Measurements from ENCODE around the gene SCGN.

Gene SCGN

DNA sequence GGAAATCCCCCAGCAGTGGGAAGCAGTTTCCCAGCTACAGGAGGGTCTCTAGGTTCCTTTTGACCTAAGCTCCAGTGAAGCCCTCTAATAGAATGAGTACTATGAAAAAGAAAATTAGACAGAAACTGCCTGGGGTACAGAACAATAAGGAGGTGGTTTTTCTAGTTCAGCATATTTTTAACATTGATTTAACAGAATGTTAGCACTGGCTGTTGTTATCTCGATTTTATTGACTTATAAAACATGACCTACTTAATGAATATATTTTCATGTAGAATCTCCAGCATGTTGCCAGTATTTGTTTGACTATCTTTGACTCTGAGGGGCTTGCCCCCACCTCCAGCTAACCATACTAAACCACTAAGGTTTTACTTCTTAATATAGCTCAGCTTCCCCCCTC, 19.6 kb downstream of the SCGN start:
- TF ChIP-seq, protein P1, sequence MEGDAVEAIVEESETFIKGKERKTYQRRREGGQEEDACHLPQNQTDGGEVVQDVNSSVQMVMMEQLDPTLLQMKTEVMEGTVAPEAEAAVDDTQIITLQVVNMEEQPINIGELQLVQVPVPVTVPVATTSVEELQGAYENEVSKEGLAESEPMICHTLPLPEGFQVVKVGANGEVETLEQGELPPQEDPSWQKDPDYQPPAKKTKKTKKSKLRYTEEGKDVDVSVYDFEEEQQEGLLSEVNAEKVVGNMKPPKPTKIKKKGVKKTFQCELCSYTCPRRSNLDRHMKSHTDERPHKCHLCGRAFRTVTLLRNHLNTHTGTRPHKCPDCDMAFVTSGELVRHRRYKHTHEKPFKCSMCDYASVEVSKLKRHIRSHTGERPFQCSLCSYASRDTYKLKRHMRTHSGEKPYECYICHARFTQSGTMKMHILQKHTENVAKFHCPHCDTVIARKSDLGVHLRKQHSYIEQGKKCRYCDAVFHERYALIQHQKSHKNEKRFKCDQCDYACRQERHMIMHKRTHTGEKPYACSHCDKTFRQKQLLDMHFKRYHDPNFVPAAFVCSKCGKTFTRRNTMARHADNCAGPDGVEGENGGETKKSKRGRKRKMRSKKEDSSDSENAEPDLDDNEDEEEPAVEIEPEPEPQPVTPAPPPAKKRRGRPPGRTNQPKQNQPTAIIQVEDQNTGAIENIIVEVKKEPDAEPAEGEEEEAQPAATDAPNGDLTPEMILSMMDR (IDR thresholded peaks at IDR 0.05; ENCODE audit: low read depth, low read length, poor library complexity, severe bottlenecking): no peak
- no peak for TF ChIP-seq EZH2phosphoT487 (IDR thresholded peaks at IDR 0.05; ENCODE audit: borderline replicate concordance, low read length)
- H3K9me2 ChIP-seq (replicated peaks; ENCODE audit: control insufficient read depth, low read length): no peaks in the 10 kb centered on the region
- no peaks in the 10 kb centered on the region for H4K20me1 ChIP-seq (ENCODE audit: control insufficient read depth, insufficient read depth, low read depth, low read length)
- H3K27ac ChIP-seq (ENCODE audit: low read depth, low read length): no peak overlapping the region
- H3K79me2 ChIP-seq (ENCODE audit: control insufficient read depth, low read length): no peaks in the 10 kb centered on the region
- H3K9me3 ChIP-seq (ENCODE audit: control insufficient read depth, insufficient read depth, low read length): no peaks in the 10 kb centered on the region
- peaks cover 2% of the 10 kb centered on the region for H3K27me3 ChIP-seq (ENCODE audit: control insufficient read depth, low read length)
- no peaks in the 10 kb centered on the region for H3K4me1 ChIP-seq (ENCODE audit: control insufficient read depth, low read length)
- H3F3A ChIP-seq (ENCODE audit: control insufficient read depth, insufficient read depth): no peaks in the 10 kb centered on the region
- H3K4me2 ChIP-seq (ENCODE audit: low read length): no peak overlapping the region
- H3K36me3 ChIP-seq (ENCODE audit: control insufficient read depth, low read length): no peaks in the 10 kb centered on the region
- H3K4me3 ChIP-seq (ENCODE audit: low read length): no peak overlapping the region

DNA sequence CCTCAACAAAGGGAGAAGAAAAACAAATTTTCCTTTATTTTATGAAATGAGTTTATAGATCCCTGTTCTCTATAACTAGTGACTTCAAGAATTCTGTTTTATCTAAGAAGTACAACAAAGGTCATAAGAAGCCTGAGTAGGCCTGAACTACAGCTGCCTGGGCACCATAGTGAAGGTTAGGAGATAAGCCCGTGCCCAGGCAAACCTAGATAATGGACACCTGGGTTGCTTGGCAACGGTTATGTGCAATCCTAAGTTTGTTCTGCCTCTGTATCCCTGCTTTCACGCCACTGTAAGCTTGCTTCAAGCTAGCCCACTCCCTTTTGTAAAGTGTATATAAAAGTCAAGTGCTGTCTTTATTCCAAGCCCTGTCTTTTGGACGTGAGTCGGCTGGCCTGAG, 23.2 kb downstream of the SCGN start:
- no peaks in the 10 kb centered on the region for H3K36me3 ChIP-seq (ENCODE audit: control insufficient read depth, low read length)
- TF ChIP-seq EZH2phosphoT487 (IDR thresholded peaks at IDR 0.05; ENCODE audit: borderline replicate concordance, low read length): no peak
- TF ChIP-seq, protein P1 (IDR thresholded peaks at IDR 0.05; ENCODE audit: low read depth, low read length, poor library complexity, severe bottlenecking): no peak
- H3K9me2 ChIP-seq (replicated peaks; ENCODE audit: control insufficient read depth, low read length): no peaks in the 10 kb centered on the region
- H3F3A ChIP-seq (ENCODE audit: control insufficient read depth, insufficient read depth): no peaks in the 10 kb centered on the region
- H3K4me2 ChIP-seq (ENCODE audit: low read length): no peak overlapping the region
- H3K27ac ChIP-seq (ENCODE audit: low read depth, low read length): no peak overlapping the region
- no peaks in the 10 kb centered on the region for H3K9me3 ChIP-seq (ENCODE audit: control insufficient read depth, insufficient read depth, low read length)
- no peaks in the 10 kb centered on the region for H3K4me1 ChIP-seq (ENCODE audit: control insufficient read depth, low read length)
- no peaks in the 10 kb centered on the region for H3K79me2 ChIP-seq (ENCODE audit: control insufficient read depth, low read length)
- peaks cover 2% of the 10 kb centered on the region for H3K27me3 ChIP-seq (ENCODE audit: control insufficient read depth, low read length)
- no peak overlapping the region for H3K4me3 ChIP-seq (ENCODE audit: low read length)
- no peaks in the 10 kb centered on the region for H4K20me1 ChIP-seq (ENCODE audit: control insufficient read depth, insufficient read depth, low read depth, low read length)

DNA sequence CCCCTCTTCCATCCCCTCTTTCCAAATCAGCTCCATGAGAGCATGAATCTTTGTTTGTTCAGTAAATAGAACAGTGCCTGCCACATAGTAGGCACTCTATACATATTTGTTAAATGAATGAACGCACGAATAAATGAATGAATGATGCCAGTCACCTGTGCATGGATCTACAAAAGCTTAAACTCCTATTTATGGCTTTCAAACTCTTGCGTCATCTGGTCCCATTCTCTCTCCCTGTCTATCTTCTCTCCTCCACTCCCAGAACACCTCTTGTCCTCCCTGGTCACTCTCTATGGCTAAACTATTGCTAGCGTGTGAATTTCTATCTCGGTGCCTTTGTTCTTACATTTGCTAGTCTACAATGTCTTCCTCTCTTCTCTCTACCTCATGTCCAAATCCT, 24.8 kb downstream of the SCGN start:
- H3K4me2 ChIP-seq (ENCODE audit: low read length): no peak overlapping the region
- no peaks in the 10 kb centered on the region for H3K79me2 ChIP-seq (ENCODE audit: control insufficient read depth, low read length)
- TF ChIP-seq, protein P1 (IDR thresholded peaks at IDR 0.05; ENCODE audit: low read depth, low read length, poor library complexity, severe bottlenecking): no peak
- no peak for TF ChIP-seq EZH2phosphoT487 (IDR thresholded peaks at IDR 0.05; ENCODE audit: borderline replicate concordance, low read length)
- H3K27me3 ChIP-seq (ENCODE audit: control insufficient read depth, low read length): no peaks in the 10 kb centered on the region
- H3F3A ChIP-seq (ENCODE audit: control insufficient read depth, insufficient read depth): no peaks in the 10 kb centered on the region
- H3K27ac ChIP-seq (ENCODE audit: low read depth, low read length): no peak overlapping the region
- H3K4me3 ChIP-seq (ENCODE audit: low read length): no peak overlapping the region
- no peaks in the 10 kb centered on the region for H3K4me1 ChIP-seq (ENCODE audit: control insufficient read depth, low read length)
- no peaks in the 10 kb centered on the region for H3K9me2 ChIP-seq (replicated peaks; ENCODE audit: control insufficient read depth, low read length)
- no peaks in the 10 kb centered on the region for H3K9me3 ChIP-seq (ENCODE audit: control insufficient read depth, insufficient read depth, low read length)
- H4K20me1 ChIP-seq (ENCODE audit: control insufficient read depth, insufficient read depth, low read depth, low read length): no peaks in the 10 kb centered on the region
- H3K36me3 ChIP-seq (ENCODE audit: control insufficient read depth, low read length): no peaks in the 10 kb centered on the region

DNA sequence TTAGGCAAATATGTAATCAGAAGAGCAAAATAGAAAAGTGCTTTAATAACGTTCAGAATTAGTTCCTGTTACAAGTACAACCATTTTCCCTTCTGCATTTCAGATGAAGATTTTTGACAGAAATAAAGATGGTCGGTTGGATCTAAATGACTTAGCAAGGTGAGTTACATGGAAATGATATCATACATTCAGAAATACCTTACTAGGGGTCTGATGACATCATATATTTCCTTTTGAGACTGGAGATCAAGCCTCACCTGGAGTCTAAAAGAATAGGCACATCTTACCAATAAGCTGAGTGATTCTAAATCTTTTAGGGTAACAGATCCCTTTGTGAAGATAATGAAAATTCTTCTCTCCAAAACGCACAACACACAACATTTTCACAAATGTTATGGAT, 29.8 kb downstream of the SCGN start:
- H3K36me3 ChIP-seq (ENCODE audit: control insufficient read depth, low read length): no peaks in the 10 kb centered on the region
- no peaks in the 10 kb centered on the region for H3K9me2 ChIP-seq (replicated peaks; ENCODE audit: control insufficient read depth, low read length)
- H3K27ac ChIP-seq (ENCODE audit: low read depth, low read length): no peak overlapping the region
- no peaks in the 10 kb centered on the region; the same call in 1 of the 2 replicates for H3K27me3 ChIP-seq (ENCODE audit: control insufficient read depth, low read length)
- no peaks in the 10 kb centered on the region for H3K4me1 ChIP-seq (ENCODE audit: control insufficient read depth, low read length)
- H4K20me1 ChIP-seq (ENCODE audit: control insufficient read depth, insufficient read depth, low read depth, low read length): no peaks in the 10 kb centered on the region; the same call in 1 of the 2 replicates
- TF ChIP-seq, protein P1 (IDR thresholded peaks at IDR 0.05; ENCODE audit: low read depth, low read length, poor library complexity, severe bottlenecking): no peak
- TF ChIP-seq EZH2phosphoT487 (IDR thresholded peaks at IDR 0.05; ENCODE audit: borderline replicate concordance, low read length): no peak
- H3K4me2 ChIP-seq (ENCODE audit: low read length): no peak overlapping the region
- H3K4me3 ChIP-seq (ENCODE audit: low read length): no peak overlapping the region
- H3F3A ChIP-seq (ENCODE audit: control insufficient read depth, insufficient read depth): no peaks in the 10 kb centered on the region
- H3K9me3 ChIP-seq (ENCODE audit: control insufficient read depth, insufficient read depth, low read length): no peaks in the 10 kb centered on the region
- no peaks in the 10 kb centered on the region for H3K79me2 ChIP-seq (ENCODE audit: control insufficient read depth, low read length)
